ENCODE measurements around the gene EEF1A2.

- TF ChIP-seq CTCF (IDR thresholded peaks at IDR 0.05 in 8 of 11, conservative IDR thresholded peaks at IDR 0.05 in 3 of 11) (no peak), POLR2AphosphoS5 (IDR thresholded peaks at IDR 0.05) (no peak), POLR2A (IDR thresholded peaks at IDR 0.05) (no peak)
These were observed 33.0 kb upstream of the EEF1A2 start for GRCh38 chr20:63531686-63532448.

Measured in spleen (tissue), 7 donors.